ENCODE measurements around the gene FOXP1. TPM values are rescaled to one million over a fixed set of nuclear protein-coding genes. Genes with fewer than 3 reads are reported as not detected.

Gene FOXP1
- total RNA-seq, 1 donor, result 55.7 TPM

DNA sequence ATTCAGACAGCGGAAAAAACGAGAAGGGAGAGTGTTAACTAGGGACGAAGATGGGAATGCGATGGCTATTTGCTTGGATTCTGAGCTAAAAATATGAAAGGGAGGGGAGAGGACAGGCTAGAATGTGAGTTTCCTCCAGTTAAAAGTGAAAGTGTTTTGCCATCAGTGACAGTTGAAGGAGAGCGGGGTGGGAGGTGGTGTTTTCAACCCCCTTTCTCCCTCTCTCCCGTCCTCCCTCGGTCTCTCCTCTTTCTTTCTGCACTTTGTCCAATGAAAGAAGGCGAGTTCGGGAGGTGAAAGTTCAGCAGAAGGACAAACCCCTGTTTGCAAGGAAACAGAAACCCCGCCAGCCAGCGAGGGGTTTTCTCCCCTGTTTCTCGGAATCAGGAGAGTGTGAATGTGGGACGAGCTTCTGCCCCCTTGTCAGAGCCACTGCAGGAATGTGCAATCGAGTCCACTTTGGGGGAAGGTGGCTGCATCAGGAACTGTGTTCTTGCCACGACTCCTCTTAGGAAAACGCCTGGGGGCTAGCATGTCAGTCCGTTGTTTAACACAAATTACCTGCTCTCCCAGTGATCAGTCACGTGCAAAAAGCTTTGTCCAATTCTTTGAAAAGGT, 975 bp upstream of the FOXP1 start:
- peak; percentile 55 for DNase-seq (ENCODE audit: low read depth)
- TF ChIP-seq, protein P1, sequence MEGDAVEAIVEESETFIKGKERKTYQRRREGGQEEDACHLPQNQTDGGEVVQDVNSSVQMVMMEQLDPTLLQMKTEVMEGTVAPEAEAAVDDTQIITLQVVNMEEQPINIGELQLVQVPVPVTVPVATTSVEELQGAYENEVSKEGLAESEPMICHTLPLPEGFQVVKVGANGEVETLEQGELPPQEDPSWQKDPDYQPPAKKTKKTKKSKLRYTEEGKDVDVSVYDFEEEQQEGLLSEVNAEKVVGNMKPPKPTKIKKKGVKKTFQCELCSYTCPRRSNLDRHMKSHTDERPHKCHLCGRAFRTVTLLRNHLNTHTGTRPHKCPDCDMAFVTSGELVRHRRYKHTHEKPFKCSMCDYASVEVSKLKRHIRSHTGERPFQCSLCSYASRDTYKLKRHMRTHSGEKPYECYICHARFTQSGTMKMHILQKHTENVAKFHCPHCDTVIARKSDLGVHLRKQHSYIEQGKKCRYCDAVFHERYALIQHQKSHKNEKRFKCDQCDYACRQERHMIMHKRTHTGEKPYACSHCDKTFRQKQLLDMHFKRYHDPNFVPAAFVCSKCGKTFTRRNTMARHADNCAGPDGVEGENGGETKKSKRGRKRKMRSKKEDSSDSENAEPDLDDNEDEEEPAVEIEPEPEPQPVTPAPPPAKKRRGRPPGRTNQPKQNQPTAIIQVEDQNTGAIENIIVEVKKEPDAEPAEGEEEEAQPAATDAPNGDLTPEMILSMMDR (IDR thresholded peaks at IDR 0.05; ENCODE audit: insufficient read depth, low read depth, low read length), result no peak
- peak overlapping the region; percentile 77 for H3K4me3 ChIP-seq (ENCODE audit: low read depth, low read length)

GRCh38 chr3:71582612-71583565, 639 bp downstream of the FOXP1 start:
- peak; percentile 45 for DNase-seq (ENCODE audit: low read depth)
- TF ChIP-seq, protein P1 (IDR thresholded peaks at IDR 0.05; ENCODE audit: insufficient read depth, low read depth, low read length), result no peak
- peak overlapping the region; percentile 77 for H3K4me3 ChIP-seq (ENCODE audit: low read depth, low read length)

GRCh38 chr3:71582036-71582611, 1.4 kb downstream of the FOXP1 start:
- DNase-seq (ENCODE audit: low read depth), result peak; percentile 42
- peak overlapping the region; percentile 77 for H3K4me3 ChIP-seq (ENCODE audit: low read depth, low read length)
- TF ChIP-seq, protein P1 (IDR thresholded peaks at IDR 0.05; ENCODE audit: insufficient read depth, low read depth, low read length), result no peak

DNA sequence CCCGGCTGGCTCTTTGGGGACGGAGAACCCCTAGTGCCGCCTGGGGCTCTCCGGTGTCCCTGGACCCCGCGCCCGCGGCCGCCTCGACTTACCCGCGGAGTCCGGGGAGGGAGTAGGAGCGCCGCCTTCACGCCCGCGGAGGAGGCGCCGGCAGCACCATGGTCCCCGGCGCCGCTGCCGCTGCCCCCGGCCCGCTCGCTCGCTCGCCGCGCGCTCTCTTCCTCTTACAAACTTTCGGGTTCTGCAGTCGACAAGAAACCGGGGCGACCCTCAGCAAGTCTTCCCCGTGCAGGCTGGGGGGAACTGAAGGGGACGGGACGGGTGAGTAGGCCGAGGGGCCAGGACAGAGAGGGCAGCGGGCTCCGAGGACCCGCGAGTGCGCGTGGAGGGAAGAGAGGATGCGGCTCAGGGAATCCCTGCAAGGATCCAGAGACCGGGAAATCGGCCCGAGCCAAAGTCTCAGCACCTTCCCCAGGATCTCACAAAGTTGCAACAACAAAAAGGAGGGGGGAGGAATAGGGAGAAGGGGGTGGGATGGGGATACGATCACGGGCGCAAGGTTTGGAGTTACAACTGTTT, 2.0 kb downstream of the FOXP1 start:
- peak overlapping the region; percentile 77 for H3K4me3 ChIP-seq (ENCODE audit: low read depth, low read length)
- TF ChIP-seq, protein P1 (IDR thresholded peaks at IDR 0.05; ENCODE audit: insufficient read depth, low read depth, low read length), result peak; percentile 1
- no peak for DNase-seq (ENCODE audit: low read depth)

- no peak for DNase-seq (ENCODE audit: low read depth)
- TF ChIP-seq, protein P1 (IDR thresholded peaks at IDR 0.05; ENCODE audit: insufficient read depth, low read depth, low read length), result no peak
- peak overlapping the region; percentile 77 for H3K4me3 ChIP-seq (ENCODE audit: low read depth, low read length)
These were observed 2.7 kb downstream of the FOXP1 start for GRCh38 chr3:71580636-71581456.

GRCh38 chr3:71579935-71580406, 3.6 kb downstream of the FOXP1 start:
- no peak for DNase-seq (ENCODE audit: low read depth)
- TF ChIP-seq, protein P1 (IDR thresholded peaks at IDR 0.05; ENCODE audit: insufficient read depth, low read depth, low read length), result no peak
- H3K4me3 ChIP-seq (ENCODE audit: low read depth, low read length), result no peak overlapping the region
